Stimulated activated CD8-positive, alpha-beta memory T cell treated with anti-CD3 and anti-CD28 coated beads, Interleukin-2, amount 100 ng/mL, for 48 hours (primary cell): Measurements from ENCODE around the gene BDH2.
A peak's percentile ranks its signal among the peaks of the same experiment; 100 is the strongest.

Experiments
- DNase-seq, 2 donors: peaks; one replicate each; pipeline ENCODE4 v3.0.0-alpha.2; 2020; ENCODE audit warnings: low read depth in 2 of 2

The BDH2 gene

DNA sequence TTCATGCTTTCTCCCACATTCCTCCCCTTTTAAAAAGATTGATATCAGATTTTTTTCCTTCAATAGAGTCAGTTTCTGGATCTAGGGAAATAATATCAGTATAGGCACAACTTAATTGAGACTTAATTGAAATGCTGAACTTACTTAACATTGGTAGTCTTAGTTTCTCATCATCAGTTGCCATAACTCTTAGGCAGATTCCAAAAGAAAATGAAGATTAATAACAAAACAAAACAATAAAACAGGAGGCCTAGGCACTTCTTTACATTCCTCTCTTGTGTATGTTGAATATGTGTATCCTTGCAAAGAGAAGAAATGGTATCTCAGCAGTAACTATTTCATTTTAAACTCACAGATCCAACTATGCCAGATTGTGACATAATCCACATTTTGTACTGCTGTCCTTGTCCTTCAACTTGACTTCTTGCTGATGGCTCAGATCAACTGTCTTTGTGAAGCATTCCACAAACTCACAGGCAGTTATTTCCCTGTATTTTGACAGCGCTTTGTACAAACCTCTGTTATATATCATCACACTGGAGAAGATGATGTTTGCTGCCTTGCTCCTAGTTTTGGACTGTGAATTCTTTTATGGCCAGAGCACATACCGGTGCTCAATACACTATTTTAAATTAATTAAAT, 14.0 kb downstream of the BDH2 start:
- DNase-seq = no peak

DNA sequence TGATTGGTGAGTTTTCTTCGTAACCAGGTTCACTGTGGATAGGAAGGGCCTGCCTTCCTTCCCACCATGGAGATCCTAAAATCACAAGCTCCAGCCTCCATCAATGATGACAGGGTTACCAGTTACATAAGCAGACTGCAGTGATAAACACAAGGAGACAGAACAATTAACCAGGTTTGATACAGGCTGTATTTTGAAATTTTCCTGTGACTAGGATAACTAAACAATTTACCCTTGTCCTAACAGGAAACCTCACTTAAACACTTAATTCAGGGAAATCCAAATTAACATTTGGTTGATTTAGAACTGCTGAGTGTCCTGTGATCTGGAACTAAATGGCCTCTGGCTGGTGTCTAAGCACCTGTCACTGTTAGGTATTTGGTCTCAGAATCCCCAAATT, 20.0 kb downstream of the BDH2 start:
- no peak for DNase-seq

DNA sequence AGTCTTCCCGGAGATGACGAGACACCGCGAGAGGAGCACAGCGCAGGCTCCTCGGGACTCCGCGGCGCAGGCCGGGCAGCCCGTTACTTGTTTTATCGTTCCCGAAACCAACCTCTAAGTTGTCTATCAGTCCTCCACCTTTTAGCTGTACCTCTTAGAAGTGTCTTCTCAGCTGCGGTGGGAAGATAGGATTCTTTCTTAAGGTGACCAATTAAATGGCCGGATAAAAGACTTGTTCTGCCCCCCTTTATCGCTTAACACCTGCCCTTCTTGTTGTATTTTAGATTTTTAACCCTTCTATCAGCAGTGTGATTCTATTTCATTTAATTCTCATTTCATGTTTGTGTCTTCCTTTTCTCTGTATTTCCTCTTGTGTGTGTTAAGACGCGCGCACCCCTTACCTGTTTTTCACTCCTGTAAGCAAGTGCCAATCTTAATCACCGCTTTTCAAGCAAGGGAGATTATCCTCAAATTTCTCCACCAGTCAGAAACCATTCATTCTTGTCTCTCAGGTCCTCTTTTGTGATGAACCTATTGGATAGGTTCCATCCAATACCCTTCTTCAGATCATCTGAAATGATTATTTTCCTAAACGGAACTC, 22.8 kb downstream of the BDH2 start, which contains the start of gene SLC9B2:
SLC9B2 (minus strand) TSS at position 15 of the 601 bp plus-strand sequence. CDS start 9,211 bp downstream, outside the sequence.
- DNase-seq = no peak

DNA sequence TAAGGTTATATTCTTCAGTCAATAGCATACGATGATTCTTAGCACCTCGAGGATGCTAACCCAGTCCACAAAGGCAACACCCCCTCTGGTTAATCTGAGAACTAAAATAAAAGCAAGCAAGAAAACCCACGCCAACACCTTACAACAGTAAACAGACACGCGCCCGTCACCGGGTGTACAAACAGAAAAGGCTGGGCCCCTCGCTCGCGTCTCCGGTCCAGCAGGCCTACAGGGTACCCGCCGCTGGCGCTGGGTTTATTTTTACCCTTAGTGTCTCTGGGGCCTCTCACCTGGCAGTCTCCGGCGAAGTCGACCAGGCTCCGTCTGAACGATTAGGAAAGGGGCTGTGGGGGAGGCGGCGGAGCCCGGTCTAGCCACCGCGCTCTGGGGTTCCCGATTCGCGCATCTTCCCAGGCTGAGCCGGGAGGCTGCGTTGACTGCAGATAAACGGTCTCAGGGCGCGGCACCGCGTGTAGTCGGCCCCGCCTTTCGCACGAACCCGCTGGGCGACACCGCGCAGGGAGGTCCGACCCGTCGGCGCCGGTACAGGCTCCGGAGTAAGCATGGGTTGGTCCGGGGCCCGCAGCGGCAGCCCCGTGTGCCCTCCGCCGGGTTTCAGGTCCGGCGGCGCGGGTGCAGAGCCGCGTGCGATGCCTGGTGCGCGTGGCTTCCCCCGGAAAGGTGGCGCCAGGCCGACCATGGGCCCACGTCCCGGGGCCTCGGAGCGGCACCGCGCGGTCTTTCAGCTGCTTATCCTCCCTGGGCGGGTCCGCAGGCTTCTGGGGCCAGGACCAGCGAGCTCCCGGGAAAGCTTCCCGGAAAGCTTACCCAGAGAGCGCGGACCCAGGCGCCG, 23.5 kb downstream of the BDH2 start:
- peak; percentile 52 for DNase-seq

DNA sequence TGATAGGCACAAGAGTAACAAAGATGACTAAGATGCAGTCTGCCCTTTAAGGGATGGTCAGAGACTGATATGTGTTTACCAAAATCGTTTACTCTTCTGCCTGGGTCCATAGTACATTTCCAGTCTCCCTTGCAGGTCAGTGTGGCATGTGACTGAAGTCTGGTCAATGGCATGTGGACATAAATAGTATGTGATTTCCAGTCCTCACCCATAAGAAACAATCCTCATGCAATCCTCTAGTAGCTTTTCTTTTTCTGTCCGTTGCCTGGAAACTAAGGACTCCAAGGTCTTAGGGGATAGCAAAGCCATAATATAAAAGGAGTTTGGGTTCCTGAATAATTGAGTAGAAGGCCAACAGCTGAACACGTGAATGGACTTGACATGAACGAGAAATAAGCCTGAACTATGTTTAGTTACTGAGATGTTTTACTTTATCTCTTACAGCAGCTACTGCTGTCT, 24.2 kb downstream of the BDH2 start:
- DNase-seq = no peak

DNA sequence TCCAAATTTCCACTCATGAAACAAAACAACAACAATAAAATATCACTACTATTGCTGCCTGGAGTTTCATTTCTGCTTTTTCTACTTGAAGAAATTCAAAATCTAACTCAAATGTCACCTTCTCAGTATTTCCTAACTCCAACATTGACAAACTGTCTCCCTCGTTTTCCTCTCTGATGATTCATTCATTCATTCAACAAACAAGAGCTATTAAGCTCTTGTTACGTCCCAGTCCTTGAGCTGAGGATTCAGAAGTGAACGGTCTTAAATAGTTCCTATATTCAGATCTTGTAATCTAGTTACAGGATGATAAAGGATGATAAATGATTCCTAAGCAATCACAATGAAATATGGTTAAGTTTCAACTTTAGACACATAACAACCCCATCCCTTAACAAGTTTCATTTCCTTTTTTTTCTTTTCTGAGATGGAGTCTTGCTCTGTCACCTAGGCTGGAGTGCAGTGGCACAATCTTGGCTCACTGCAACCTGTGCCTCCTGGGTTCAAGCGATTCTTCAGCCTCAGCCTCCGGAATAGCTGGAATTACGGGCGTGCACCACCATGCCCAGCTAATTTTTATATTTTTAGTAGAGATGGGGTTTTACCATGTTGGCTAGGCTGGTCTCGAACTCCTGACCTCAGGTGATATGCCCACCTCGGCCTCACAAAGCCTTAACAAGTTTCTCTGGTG, 24.7 kb downstream of the BDH2 start:
- no peak for DNase-seq

DNA sequence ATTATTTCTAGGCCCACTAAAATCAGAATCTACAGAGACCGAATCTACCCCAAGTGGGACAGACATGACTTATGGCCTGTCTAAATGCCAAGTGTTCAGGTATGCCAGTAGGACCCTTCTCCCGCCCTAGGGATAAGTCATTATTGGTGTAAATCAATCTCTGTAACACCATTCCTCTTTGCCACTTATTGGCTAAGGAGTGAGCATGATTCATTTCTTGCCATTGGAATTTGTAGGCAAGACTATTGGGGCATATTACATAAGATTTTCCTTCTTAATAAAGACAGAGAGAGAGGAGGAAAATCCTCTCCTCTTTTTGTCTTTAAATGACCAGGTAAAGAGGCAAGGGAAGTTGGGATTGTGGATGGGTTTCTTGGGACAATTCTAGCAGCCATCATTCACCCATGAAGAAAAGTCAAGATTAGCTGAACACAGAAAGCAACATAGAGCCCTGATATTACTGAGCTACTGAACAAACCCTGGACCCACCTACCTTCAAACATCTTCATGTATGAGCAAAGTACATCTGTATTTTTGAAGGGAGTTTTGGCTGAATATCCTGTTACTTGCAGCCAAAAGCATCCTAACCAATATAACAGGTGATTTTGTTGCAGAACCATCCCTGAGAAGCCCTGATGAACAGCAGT, 25.7 kb downstream of the BDH2 start:
- no peak for DNase-seq

DNA sequence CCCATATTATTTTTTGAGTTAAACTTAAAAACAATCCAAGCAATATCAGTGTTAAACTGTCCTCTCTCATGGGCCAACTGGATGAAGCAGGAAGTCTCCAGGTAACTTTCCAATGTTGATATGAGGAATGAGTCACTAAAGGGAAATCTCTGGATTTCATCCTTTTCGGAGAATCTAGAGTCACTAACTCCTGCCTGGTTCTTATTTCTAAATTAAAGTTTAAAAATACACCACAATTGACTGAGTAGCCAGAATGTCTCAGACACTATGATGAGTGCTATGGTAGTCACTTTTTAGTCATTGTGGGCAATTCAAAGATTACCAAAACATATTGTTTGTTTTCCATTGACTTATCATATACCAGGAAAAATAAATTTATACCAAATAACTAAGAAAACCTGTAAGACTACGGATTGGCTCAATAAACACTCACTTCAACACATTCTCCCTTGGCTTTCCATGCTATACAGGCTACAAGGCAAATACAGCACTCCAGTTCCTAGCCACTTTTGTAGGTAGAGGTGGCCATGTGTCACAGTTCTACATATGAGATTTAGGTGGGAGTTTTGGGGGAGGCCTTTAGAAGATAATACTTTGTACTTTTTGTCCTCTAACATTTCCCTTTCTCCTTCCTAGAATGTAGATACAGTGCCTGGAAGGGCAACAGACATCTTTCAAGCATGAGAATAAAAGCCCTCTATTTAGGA, 31.6 kb downstream of the BDH2 start:
- no peak for DNase-seq

DNA sequence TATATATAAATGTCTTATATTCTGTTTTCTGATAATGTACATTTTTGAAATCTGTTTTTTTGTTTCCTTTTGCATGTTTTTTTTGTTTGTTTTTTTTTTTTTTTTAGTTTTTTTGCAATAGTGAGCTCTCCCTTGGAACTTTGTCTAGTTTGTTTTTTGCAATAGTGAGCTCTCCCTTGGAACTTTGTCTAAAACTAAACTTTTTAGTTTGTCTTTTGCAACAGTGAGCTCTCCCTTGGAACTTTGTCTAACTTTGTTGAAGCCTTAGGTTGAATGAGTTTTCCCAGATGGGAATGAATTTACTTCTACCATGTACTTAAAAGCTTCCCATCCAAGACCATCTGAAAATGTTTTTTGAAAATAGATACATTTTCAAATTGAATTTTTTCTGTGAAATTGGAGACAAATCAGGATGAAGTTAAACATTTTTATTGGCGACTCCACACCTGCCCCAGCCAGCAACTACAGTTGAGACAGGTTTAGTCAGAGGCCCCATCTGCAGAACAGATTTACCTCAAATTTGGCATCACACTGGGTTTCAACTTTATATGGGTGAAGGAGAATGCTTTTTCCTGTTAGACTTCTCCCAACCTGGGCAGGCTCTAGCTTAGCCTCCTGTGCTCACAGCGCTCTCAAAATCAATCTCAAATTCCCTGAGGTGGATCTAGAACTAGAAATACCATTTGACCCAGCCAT, 39.0 kb downstream of the BDH2 start:
- DNase-seq = no peak

DNA sequence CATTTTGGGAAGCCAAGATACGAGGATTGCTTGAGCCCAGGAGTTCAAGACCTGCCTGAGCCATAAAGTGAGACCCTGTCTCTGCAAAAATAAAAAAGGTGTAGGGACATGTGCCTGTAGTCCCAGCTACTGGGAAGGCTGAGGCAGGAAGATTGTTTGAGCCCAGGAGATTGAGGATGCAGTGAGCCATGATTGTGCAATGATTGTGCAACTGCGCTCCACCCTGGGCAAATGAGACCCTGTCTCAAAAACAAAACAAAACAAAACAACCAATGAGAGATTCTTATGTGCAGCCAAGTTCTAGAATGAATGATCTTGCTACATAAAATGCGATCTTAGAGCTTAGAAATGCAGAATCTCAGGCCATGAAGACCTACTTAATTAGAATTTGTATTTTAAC, 45.6 kb downstream of the BDH2 start:
- DNase-seq = no peak

DNA sequence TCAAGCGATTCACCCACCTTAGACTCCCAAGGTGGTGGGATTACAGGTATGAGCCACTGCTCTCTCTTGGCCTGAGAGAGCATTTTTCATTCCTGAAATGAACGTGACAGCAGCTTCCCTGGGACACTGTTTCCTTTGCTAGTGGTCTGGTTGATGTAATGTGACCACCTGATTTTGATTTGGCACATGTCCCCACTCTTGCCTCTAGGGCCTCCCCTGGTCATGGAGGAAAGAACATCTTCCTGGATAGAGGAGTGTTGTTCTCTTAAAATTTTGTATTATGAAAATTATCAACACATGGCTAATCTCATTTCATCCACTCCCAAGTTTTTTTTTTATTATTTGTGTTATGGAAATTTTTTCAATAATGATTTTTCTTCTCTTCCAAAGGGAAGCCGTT, 46.9 kb downstream of the BDH2 start:
- no peak for DNase-seq

DNA sequence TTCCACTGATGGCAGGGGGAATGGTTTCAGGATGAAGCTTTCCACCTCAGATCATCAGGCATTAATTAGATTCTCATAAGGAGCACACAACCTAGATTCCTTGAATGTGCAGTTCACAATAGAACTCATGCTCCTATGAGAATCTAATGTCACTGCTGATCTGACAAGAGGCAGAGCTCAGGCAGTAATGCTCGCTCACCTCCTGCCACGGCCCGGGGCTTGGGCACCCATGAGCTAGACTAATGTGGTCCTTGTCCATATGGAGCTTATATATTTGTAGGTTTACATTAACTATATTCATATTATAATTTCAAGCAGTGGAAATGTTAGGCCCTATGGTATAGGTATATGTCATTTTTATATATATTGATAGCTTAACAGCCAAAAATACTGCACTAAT, 47.5 kb downstream of the BDH2 start:
- DNase-seq = no peak

DNA sequence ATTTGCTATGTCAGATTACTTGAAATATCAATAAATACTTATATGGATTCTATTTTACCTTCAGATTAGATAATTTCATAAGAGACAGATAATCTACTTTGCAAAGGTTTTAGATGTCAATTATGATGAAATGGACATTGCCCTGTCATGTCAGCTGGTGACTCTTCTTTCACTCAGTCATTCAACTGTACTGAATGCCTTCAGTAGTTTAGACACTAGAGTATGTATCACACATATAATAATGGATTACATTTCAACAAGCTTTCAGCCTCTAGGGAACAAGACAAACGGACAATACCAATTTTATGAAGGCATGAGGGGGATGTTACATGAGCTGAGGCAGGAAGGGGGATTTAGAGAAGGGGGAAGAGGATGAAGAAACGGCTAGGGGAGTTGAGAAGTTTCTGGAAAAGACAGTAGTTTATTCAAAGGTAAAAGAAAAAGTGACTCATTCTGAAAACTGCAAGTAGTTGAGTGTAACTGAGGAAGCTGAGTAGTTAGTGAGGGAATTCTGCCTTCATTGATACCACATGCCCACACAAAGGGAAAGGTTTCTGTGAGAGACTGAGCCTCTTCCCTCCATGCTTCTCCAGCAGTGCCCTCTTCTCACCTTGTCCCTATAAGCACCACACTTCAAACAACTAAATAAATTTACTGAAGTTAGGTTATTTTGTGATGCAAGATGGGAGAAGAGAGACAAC, 48.7 kb downstream of the BDH2 start:
- no peak for DNase-seq

DNA sequence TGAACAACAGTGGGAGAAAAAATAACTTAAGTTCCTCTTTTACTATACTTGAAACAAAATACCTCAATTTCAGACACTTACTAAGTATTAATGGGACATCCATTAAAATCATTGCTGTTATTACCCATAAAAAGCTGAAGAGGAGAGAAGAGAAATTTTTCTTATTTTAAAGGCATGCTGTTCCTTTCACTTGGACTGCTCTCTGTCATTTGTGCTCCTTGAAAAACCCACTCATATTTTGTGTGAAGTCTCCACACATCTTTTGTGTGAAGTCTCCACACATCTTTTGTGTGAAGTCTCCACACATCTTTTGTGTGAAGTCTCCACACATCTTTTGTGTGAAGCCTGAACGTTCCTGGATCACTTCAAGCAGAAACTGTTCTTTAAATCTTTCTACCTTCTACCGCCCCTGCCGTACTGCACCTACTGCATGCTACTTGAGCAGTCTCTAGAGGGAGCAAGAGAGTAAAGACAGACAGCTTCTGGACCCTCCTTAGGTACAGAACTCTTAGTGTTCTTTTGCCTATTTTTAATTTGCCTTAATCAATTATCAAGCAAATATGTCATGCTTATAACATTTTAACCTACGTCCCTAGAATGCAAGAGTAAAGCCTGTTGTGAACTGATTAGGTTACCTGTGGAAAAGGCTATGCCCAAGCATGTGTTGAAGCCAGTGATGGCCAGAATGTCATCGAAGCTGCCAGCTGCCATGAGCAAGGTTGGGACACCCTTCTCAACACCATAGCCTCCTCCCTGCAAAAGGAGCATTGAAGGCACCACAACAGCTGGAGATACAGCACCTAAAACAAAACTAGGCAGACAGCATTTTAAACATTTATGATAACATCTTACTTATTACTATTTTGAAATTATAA, 53.0 kb downstream of the BDH2 start:
- DNase-seq = peak in 1 of 2 donors; percentile 8

DNA sequence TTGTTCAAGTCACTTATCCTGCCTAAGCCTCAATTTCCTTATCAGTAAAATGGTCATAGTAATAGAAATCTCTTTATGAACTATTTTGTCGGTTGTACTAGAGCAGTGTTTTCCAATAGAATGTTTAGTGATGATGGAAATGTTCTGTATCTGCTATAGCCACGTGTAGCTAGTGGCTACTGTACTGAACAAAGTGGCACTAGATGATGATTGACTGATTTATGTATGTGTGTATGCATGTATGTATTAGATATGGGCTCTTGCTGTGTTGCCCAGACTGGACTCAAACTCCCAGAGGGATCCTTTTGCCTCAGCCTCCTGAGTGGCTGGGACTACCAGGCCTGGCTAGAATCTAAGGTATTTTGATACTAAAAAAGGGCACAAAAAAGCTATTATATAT, 55.5 kb downstream of the BDH2 start:
- DNase-seq = no peak

DNA sequence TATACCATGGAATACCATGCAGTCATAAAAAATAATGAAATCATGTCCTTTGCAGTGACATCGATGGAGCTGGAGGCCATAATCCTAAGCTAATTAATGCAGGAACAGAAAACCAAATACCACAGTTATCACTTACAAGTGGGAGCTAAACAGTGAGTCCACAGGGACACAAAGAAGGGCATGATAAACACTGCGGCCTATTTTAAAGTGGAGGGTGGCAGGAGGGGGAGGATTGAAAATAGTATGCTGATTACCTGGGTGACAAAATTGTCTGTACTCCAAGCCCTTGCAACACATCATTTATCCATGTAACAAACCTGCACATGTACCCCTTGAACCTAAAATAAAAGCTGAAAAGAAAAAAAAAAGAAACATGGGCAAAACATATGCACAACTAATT, 63.5 kb downstream of the BDH2 start:
- no peak for DNase-seq

DNA sequence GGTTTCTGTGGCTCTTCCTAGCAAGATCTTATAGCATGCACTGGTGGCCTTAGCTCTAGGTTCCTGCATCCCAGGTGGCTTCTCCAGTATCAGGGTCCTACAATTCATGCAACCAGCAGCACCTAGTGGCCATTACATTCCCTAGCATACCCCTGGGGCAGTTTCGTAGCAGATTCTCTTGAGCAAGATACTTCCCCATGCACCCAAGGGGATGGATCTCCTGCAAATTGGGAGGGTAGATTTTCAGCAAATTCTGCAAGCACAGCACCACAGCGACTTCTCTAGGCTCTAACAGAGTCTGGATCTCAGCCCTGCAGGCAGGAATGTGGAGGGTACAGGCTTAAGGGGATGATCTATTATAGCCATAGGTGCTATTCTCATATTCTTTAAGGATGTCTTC, 67.1 kb downstream of the BDH2 start:
- DNase-seq = no peak

DNA sequence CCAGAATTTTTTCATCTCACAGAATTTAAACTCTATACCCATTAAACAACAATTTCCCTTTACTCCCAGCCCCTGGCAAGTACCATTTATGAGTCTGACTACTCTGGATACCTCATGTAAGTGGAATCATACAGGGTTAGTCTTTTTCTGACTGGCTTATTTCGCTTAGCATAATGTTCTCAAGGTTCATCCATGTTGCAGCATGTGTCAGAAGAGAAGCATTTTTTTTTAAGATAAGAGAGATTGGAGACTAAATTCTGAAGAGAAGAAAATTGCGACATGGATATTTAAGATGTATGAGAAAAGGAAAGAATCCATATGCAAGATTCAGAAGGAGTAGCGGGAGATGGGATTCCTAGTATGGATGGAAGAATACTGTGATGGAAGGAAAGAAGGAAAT, 68.8 kb downstream of the BDH2 start:
- DNase-seq = no peak

DNA sequence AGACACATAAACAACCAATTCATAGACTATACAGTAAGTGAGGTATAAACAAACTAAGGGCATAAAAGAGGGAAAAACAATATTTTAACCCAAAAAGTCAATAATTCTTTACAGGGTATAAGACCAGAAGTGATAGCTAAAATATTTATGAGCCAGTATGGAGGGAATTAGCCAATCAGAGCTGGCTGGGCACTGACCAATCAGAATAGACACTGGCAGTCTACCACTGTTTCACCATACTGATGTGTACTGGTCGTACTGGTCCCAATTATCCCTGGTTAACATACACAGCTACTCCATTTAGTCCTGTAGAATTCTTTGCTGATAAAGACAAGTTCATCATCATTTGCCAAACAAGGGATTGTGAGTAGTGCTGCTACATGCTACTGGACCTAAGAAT, 70.3 kb downstream of the BDH2 start:
- DNase-seq = no peak
